22Rv1 (cell line): ENCODE measurements around the gene HTRA3.

ENCODE experiments used
- CTCF ChIP-seq: fragments of 450-650 bp; IDR thresholded peaks from 2 replicates; pipeline ENCODE4 v1.5.1; 2017; ENCODE audit warnings: mild to moderate bottlenecking
- ZFX ChIP-seq: fragments of 450-650 bp; IDR thresholded peaks from 2 replicates; pipeline ENCODE4 v1.6.1; 2017; ENCODE audit warnings: antibody characterized with exemption, borderline replicate concordance

- no peak for TF ChIP-seq CTCF
- no peak for TF ChIP-seq ZFX
Measured at GRCh38 chr4:8323947-8324555, 54.5 kb downstream of the HTRA3 start.
